GM18867 (cell line): Measurements from ENCODE around the gene TBC1D16.

Source experiments
- ATAC-seq: cut with Tn5 transposase; IDR thresholded peaks from one replicate; pipeline ENCODE4 v1.9.1; 2021; ENCODE audit warnings: mild to moderate bottlenecking, moderate library complexity; ENCODE audit not compliant: unreplicated experiment

The TBC1D16 gene

DNA sequence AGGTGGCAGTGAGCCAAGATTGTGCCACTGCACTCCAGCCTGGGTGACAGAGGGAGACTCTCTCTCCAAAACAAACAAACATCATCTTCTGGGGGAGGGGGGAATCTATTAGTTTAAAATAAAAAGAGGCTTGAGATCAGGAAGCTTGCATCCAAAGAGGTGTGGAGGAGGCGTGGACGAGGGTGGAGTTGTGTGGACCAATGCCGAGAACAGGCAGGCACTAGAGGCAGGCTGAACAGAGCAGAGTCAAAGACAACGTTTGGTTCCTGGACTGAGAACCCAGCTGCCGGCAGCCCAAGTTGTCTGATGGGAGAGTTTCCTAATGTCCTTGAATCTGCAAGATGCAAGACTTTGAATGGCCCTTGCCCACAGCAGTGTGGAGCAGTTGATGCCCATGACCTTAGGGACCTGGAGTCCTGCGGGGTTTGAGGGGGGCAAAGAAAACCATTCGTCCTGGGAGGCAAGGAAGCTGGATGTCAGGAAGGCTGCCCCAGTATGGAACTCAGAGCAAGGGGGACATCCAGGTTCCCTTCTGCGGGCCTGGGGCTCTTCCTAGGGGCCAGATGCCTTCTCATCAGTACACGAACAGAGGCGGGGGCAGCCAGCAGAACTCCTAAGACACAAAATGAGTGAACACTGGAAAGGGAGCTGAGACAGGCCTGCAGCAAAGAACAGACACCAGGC lies 9.2 kb downstream of the TBC1D16 start:
- no peak for ATAC-seq

GRCh38 chr17:80025796-80026195 lies 9.9 kb downstream of the TBC1D16 start:
- no peak for ATAC-seq

- no peak for ATAC-seq
Observed at GRCh38 chr17:80025140-80025539, 10.5 kb downstream of the TBC1D16 start.

GRCh38 chr17:80024206-80024972 lies 11.3 kb downstream of the TBC1D16 start:
- no peak for ATAC-seq

DNA sequence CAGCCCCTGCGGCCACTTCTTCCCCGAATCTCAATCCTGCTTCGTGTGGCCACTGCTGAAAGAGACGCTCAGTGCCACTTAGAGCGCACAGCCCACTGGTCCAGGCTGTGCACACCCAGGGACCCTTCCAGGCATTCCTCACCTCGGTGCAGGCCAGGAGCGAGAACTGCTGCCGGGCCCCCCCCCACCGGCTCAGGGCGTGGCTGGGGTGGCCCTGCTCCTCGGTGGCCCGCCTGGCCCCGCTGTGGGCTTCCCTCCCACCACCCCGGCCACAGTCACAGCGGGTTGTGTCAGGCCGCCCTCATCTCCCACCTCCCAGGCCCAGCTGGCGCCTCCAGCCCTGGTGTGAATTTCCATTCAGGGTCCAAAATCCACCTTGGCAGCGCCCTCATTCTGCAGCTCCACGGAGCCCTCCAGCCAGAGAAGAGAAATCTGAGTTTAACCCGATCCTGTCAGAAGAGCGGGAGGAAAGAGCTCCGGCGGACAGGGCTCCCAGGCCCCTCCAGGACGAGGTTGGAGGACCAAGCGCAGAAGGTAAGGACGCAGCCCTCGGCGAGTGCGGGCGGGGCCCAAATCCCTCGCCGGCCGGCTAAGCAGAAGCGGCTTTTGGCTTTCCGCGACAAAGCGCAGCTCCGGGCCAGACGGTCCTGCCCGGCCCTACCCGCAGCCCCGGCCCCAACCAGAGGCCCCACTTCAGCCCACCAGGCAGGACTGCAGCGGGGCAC lies 12.0 kb downstream of the TBC1D16 start:
- no peak for ATAC-seq

DNA sequence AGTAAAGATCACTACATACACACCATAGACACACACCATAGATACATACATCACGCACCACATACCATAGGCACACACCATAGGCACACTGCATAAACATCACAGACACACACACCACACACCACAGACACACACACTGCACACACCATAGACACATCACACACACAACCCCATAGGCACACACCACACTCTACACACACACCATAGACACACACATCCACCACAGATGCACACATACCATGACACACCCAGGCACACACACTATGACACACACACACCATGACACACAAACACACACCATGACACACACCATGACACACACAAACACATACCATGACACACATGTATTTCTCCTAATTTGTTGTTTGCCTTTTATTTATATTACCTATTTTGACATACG lies 14.1 kb downstream of the TBC1D16 start:
- ATAC-seq = no peak

DNA sequence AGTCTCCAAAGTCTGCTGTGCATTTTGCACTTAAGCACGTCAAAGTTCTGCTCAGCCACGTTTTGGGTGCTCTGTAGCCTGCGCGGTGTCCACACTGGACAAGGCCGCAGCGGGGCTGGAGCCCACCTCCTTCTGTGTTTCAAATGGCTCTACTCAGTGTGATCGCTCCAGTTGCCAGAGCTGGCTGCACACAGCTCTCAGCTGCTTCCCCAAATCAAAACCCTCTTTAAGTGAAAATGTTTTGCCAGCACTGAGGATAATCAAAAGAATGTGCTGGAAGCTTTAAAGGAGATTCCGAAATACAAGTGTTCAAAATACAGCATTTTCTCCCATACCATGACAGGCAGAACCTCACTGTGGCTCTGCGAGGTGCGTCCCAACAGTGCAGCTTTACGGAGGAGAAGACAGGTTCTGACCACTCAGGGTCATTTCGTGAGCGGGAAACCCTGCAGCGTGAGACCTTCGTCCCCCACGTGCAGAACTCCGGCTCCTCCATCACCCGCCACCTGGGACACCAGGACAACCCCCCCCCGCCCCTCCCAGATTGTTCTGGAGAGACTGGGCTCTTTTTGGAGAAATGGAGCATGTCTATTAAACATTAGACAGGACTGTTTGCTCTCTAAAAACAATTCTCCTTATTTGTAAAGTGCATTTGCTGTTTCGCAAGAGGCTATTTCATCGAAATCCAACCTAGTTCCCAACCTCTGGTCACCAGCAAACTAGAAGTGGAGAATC lies 16.6 kb downstream of the TBC1D16 start:
- no peak for ATAC-seq

- no peak for ATAC-seq
Observed at GRCh38 chr17:80017226-80018010, 18.3 kb downstream of the TBC1D16 start.

- no peak for ATAC-seq
Observed at GRCh38 chr17:80012765-80013741, 22.6 kb downstream of the TBC1D16 start.

GRCh38 chr17:80011989-80012555 lies 23.6 kb downstream of the TBC1D16 start:
- no peak for ATAC-seq

DNA sequence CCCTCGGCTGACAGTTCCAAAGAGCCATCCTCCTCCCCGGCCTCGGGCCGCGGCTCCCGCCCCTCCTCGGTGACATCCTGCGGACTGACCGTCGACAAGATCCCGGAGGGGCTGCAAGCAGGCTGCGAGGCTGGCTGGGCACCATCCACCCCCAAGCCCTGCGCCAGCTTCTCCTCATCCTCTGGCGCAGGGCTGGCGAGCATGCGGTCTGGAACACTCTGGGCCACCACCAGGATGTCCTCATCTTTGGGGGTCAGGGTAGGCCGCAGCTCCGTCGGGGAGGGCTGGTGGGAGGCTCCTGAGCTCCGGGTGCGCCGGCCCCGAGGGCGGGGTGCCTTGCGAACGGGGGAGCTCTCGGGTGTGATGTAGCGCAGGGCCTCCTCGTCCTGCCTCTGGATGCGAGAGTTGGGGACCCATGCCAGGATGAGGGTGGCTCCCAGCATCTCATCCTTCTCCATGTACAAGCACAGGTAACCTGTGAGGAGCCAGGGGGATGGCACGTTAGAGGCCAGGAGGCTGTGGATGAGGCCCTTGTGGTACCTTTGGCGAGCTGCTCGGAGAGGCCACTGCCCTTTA lies 25.3 kb downstream of the TBC1D16 start:
- no peak for ATAC-seq

DNA sequence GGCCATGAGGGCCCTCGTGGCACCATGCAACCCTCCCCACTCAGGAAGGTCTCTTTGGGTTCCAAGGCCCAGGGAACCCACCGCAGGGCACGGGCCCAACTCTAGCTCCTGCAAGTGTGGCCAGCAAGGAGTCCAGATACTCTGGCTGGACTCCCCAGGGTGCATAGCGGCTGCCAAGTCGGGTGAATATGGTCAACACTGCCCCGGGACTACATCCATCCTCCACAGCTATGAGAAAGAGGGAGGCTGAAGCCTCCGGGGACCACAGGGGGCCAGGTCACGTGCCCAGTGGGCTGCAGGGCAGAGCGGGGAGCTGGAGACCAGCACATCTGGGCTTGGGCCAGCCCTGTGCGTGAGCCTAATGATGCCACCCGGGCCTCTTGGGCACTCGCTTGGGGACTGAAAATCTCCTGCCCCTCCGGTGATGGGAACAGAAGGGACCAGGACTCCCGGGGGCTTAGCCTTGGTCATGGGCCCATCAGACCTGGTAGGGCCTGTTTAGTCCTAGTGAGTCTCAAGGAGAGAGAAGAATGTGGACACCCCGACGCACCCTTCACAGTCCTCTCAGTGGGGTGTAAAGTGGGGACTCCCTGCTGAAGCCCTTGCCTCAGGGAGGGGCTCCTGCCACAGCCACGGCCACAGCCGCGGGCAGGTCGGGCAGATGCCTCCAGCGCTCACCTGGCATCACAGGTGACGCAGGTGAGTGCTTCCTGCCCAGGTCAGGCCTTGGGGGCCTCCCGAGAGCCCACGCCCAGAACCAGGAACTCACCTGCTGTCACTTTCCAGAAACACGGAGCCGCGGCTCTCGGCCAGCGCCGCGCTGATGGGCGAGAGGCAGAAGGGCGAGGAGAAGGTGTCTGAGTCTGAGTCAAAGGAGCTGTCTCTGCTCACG lies 26.0 kb downstream of the TBC1D16 start:
- no peak for ATAC-seq

DNA sequence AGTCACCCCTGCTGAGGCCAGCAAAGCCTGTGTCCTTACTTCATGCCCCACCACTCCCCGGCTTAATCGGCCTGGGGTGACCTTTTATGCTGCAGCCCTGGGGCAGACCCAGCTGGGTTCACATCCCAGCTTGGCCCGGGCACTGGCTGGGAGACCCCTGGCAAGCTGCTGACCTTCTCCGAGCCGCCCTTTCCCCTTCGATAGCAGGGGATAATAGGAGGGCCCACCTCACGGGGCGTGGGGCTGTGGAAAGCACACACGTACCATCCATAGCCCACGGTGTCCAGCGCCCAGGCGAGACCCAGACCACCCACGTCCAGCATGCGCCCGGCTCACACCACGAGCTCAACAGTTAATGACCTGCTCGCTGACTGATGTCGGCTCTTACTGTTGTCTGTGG lies 26.8 kb downstream of the TBC1D16 start:
- no peak for ATAC-seq

- ATAC-seq = no peak
Observed at GRCh38 chr17:80008383-80008840, 27.3 kb downstream of the TBC1D16 start.

DNA sequence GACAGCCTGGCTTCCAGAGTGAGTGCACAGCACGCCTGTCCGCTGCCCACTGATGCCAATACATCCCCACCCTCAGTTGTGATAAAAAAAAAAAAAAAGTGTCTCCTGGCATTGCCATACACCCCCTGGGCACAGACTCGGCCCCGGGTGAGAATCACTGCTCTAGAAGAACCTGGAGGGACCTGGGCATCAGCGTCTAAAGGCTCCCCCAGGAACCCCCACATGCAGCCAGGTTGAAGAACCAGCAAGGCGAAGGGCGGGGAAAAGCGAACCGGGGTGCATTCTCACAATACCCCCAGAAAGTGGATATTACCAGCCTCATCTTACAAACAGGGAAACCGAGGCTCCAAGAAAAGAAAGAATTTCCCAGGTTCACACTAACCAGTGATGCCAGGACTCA lies 27.7 kb downstream of the TBC1D16 start:
- ATAC-seq = no peak

DNA sequence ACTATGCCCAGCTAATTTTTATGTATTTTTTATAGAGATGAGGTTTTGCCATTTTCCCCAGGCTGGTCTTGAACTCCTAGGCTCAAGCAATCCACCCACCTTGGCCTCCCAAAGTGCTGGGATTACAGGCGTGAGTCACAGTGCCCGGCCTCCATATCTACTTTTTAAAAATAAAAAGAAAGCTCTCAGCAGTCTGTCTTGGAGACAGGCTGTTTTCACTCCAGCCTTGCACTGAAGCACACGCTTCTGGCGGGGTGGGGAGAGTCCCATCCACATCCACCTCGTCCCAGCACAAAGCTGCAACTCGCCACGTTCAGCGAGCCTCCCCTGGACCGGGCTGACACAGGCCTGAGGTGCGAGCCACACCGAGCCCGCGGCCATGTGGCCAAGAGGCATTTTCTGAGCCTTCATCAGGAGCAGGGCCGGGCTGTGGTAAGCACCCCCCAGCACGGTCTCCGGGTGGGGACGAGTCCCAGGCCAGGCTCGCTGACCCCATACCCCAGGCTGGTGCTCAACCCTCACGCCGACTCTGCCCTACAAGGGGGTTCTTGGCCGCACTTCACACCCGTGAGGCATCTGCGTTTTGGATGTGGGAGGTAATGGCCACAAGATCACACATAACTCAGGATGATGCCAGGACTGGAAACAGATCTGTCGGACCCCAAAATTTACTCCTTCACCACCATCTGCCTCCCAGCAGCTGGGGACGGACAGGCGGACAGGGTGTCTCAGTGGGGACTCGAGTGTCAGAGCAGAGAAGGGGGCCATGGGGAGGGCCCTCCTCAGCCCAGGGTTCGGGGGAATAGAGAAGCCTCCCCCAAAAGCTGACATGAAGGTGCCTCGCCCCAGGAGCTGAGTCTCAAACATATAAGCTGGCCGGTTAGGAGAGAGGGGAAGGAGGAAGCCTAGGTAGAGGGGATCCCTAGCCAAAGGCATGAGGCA lies 28.6 kb downstream of the TBC1D16 start:
- no peak for ATAC-seq
